ENCODE measurements around the gene ALX3.

Gene ALX3

GRCh38 chr1:110062612-110063011 lies 7.9 kb downstream of the ALX3 start:
- H3K27ac ChIP-seq (ENCODE audit: low read depth, low read length, poor library complexity, severe bottlenecking), result no peak overlapping the region
- H4K20me1 ChIP-seq (ENCODE audit: insufficient read depth, low read length), result no peaks in the 10 kb centered on the region
- peaks cover 8% of the 10 kb centered on the region for H3K36me3 ChIP-seq (ENCODE audit: insufficient read depth, low read length)
- no peak overlapping the region for H3K9ac ChIP-seq (ENCODE audit: low read length)
- no peaks in the 10 kb centered on the region for H3K4me1 ChIP-seq (ENCODE audit: insufficient read depth, low read length, severe bottlenecking)
- H3K9me3 ChIP-seq (ENCODE audit: low read length), result no peaks in the 10 kb centered on the region
- no peaks in the 10 kb centered on the region for H3K9me2 ChIP-seq (ENCODE audit: low read depth, low read length)
- H3K79me2 ChIP-seq (ENCODE audit: insufficient read depth, low read length), result no peaks in the 10 kb centered on the region
- TF ChIP-seq EZH2 (IDR thresholded peaks at IDR 0.05; ENCODE audit: borderline replicate concordance, low read length) (no peak), CTCF (IDR thresholded peaks at IDR 0.05; ENCODE audit: low read length) (no peak)
- H3K4me2 ChIP-seq (ENCODE audit: low read length), result no peak overlapping the region
- no peaks in the 10 kb centered on the region for H3K27me3 ChIP-seq (ENCODE audit: insufficient read depth, low read length)
- no peak overlapping the region for H2AFZ ChIP-seq (ENCODE audit: low read length)
- H3F3A ChIP-seq (ENCODE audit: insufficient read depth, low read length), result no peaks in the 10 kb centered on the region
- H3K4me3 ChIP-seq (ENCODE audit: low read depth, low read length, poor library complexity, severe bottlenecking), result no peak overlapping the region

- Histone ChIP-seq H3K27me3 (ENCODE audit: insufficient read depth, low read length) (no peaks in the 10 kb centered on the region), H3K4me1 (ENCODE audit: insufficient read depth, low read length, severe bottlenecking) (no peaks in the 10 kb centered on the region), H3K9me2 (ENCODE audit: low read depth, low read length) (no peaks in the 10 kb centered on the region), H3K36me3 (ENCODE audit: insufficient read depth, low read length) (peaks cover 20% of the 10 kb centered on the region), H3K27ac (ENCODE audit: low read depth, low read length, poor library complexity, severe bottlenecking) (no peak overlapping the region), H3K4me3 (ENCODE audit: low read depth, low read length, poor library complexity, severe bottlenecking) (no peak overlapping the region), H3F3A (ENCODE audit: insufficient read depth, low read length) (no peaks in the 10 kb centered on the region), H4K20me1 (ENCODE audit: insufficient read depth, low read length) (no peaks in the 10 kb centered on the region), H3K79me2 (ENCODE audit: insufficient read depth, low read length) (no peaks in the 10 kb centered on the region), H3K4me2 (ENCODE audit: low read length) (no peak overlapping the region), H3K9me3 (ENCODE audit: low read length) (no peaks in the 10 kb centered on the region), H3K9ac (ENCODE audit: low read length) (no peak overlapping the region), H2AFZ (ENCODE audit: low read length) (no peak overlapping the region)
- TF ChIP-seq EZH2 (IDR thresholded peaks at IDR 0.05; ENCODE audit: borderline replicate concordance, low read length) (no peak), CTCF (IDR thresholded peaks at IDR 0.05; ENCODE audit: low read length) (no peak)
Observed at GRCh38 chr1:110061341-110061740, 9.1 kb downstream of the ALX3 start.

DNA sequence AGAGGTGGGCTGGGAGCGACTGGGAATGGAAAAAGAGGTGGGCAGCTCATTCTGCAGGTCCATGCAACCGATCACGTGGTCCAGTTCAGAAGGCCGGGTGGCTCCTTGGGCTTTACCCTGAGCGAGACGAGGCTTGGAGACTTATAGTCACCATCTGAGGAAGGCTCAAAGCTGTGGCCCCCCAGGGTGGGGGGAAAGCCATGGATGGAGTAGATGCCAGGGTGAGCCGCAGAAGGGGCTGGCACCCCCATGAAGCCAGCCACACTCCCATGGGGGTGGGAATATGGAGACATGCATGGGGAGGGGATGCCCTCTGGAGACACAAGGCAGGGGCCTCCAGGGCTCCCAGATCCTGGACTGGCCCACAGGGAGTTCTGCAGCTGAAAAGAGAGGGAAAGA lies 9.8 kb downstream of the ALX3 start:
- Histone ChIP-seq H3K79me2 (ENCODE audit: insufficient read depth, low read length) (no peaks in the 10 kb centered on the region), H3K9ac (ENCODE audit: low read length) (no peak overlapping the region), H3K27me3 (ENCODE audit: insufficient read depth, low read length) (no peaks in the 10 kb centered on the region), H2AFZ (ENCODE audit: low read length) (no peak overlapping the region), H3K9me3 (ENCODE audit: low read length) (no peaks in the 10 kb centered on the region), H3K4me1 (ENCODE audit: insufficient read depth, low read length, severe bottlenecking) (no peaks in the 10 kb centered on the region), H3K4me2 (ENCODE audit: low read length) (no peak overlapping the region), H4K20me1 (ENCODE audit: insufficient read depth, low read length) (no peaks in the 10 kb centered on the region), H3K36me3 (ENCODE audit: insufficient read depth, low read length) (peaks cover 27% of the 10 kb centered on the region), H3K9me2 (ENCODE audit: low read depth, low read length) (no peaks in the 10 kb centered on the region), H3K27ac (ENCODE audit: low read depth, low read length, poor library complexity, severe bottlenecking) (no peak overlapping the region), H3K4me3 (ENCODE audit: low read depth, low read length, poor library complexity, severe bottlenecking) (no peak overlapping the region), H3F3A (ENCODE audit: insufficient read depth, low read length) (no peaks in the 10 kb centered on the region)
- no peak for TF ChIP-seq CTCF (IDR thresholded peaks at IDR 0.05; ENCODE audit: low read length)
- no peak for TF ChIP-seq EZH2 (IDR thresholded peaks at IDR 0.05; ENCODE audit: borderline replicate concordance, low read length)

All from OCI-LY1 (cell line).